LHCN-M2 (cell line): ENCODE results near the gene FRMD4A. TPM values are rescaled to one million over a fixed set of nuclear protein-coding genes. Genes with fewer than 3 reads are reported as not detected.
"Not testable (repeated sequence)": the region's sequence is repeated elsewhere in the genome, so short reads cannot be mapped to it uniquely, and the experiment has no call there.

Source experiments
- DNase-seq: peaks from one replicate; pipeline ENCODE4 v3.0.0-alpha.2; 2012; ENCODE audit warnings: low read depth
- total RNA-seq: library from RNA; depleted of rRNA; stranded (reverse); fragments of >200 nt; gene quantifications from 2 replicates; pipeline ENCODE4 v1.2.3, GENCODE V29; 2014

The FRMD4A gene
- total RNA-seq, 1 experiment from 2014 or later: 34.8 TPM

- DNase-seq: no peak
These were observed 410.7 kb downstream of the FRMD4A start for GRCh38 chr10:13920031-13920430.

GRCh38 chr10:13917791-13918190 lies 412.9 kb downstream of the FRMD4A start:
- DNase-seq: no peak

- no peak for DNase-seq
These were observed 414.3 kb downstream of the FRMD4A start for GRCh38 chr10:13916384-13916947.

GRCh38 chr10:13915710-13916109 lies 415.0 kb downstream of the FRMD4A start:
- DNase-seq: peak; percentile 66

GRCh38 chr10:13913897-13914296 lies 416.8 kb downstream of the FRMD4A start:
- DNase-seq: peak; percentile 65

- no peak for DNase-seq
These were observed 418.8 kb downstream of the FRMD4A start for GRCh38 chr10:13911821-13912520.

- no peak for DNase-seq
These were observed 421.0 kb downstream of the FRMD4A start for GRCh38 chr10:13909516-13910258.

GRCh38 chr10:13908475-13908874 lies 422.2 kb downstream of the FRMD4A start:
- DNase-seq: no peak

- no peak for DNase-seq
These were observed 423.2 kb downstream of the FRMD4A start for GRCh38 chr10:13907570-13907969.

- no peak for DNase-seq
These were observed 425.4 kb downstream of the FRMD4A start for GRCh38 chr10:13905281-13905680.

- no peak for DNase-seq
These were observed 426.7 kb downstream of the FRMD4A start for GRCh38 chr10:13904064-13904463.

GRCh38 chr10:13902868-13903587 lies 427.7 kb downstream of the FRMD4A start:
- DNase-seq: no peak

GRCh38 chr10:13899941-13900340 lies 430.8 kb downstream of the FRMD4A start:
- DNase-seq: no peak

GRCh38 chr10:13896146-13896545 lies 434.6 kb downstream of the FRMD4A start:
- DNase-seq: not testable (repeated sequence)

- DNase-seq: no peak
These were observed 436.2 kb downstream of the FRMD4A start for GRCh38 chr10:13894412-13895093.

- DNase-seq: no peak
These were observed 436.8 kb downstream of the FRMD4A start for GRCh38 chr10:13893926-13894325.

GRCh38 chr10:13892871-13893270 lies 437.9 kb downstream of the FRMD4A start:
- no peak for DNase-seq

- no peak for DNase-seq
These were observed 438.7 kb downstream of the FRMD4A start for GRCh38 chr10:13892001-13892491.

GRCh38 chr10:13891128-13892000 lies 439.4 kb downstream of the FRMD4A start:
- DNase-seq: no peak
